Measurements from ENCODE around the gene SEC16B.
A peak's percentile ranks its signal among the peaks of the same experiment; 100 is the strongest.

Gene SEC16B

GRCh38 chr1:177937931-177938330 is 31.9 kb downstream of the SEC16B start:
- DNase-seq = no peak

- no peak for DNase-seq
Observed at GRCh38 chr1:177937174-177937770, 32.6 kb downstream of the SEC16B start.

DNA sequence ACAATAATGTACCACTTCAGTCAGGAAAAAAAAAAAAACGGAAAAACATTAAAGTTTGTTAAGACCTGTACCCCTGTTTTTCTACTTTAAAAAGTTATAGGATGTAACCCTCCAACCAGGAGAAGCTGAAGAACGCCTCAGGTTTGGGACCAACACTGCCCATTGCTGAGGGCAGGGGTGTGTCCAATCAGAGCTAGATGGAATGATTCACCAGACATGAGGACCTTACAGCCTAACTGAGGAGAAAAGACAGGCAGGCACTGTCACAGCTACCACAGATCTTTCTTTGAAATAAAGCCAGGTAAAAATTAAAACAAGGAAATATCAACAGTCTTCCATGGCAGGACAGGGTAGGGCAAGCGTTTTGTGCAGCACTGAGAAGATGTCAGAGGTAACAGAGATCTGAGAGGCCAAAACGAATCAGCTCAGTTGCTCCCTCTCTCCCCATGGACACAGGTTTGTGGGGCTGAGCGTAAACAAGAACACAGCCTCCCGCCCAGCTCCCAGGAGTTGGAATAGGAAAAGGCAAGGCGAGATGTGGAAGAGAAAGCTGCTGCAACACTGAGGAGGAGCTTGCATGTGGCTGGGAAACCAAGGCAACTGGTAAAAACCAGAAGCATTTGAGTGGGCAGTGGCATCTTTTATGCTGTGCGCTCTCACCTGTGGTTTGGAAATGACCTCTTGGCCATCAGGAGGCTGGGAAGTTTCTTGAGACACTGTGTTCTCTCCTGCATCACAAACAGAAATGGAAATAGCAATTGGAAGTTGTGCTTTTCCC is 34.0 kb downstream of the SEC16B start:
- DNase-seq = no peak

DNA sequence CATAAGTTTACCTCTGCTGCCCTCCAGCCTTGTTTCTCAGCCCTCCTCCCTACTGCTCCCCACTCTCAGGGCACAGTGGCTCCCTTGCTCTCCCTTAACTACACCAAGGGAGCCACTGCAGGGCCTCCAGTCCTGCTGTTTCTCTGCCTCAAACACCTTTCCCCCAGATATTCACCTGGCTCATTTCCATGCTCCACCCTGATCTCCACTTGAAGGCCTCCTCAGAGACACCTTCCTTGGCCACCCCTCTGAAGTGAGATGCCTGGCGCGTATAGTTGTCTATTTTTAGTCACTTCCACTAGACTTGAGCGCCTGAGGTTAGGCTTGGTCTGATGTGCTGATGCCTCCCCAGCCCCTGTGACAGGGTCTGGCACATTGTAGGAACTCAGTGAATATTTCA is 34.9 kb downstream of the SEC16B start:
- no peak for DNase-seq

DNA sequence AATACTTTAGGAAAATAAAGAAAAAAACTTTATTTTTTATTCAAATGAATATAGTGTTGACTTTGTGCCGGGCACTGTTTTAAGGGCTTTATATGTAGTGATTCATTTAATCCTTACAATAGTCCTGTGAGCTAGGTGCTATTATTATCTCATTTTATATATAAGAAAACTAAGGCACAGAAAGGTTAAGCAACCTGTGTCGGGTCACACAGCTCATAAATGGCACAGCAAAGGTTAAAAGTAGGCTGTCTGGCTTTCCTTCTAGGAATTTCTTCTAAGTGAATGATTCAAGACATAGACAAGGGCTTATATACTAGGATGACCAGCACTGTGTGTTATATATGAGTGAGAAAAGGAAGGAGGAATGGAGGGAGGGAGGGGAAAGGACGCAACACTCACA is 35.4 kb downstream of the SEC16B start:
- DNase-seq = no peak

GRCh38 chr1:177933881-177934280 is 36.0 kb downstream of the SEC16B start:
- peak; percentile 38 for DNase-seq

GRCh38 chr1:177932123-177932522 is 37.7 kb downstream of the SEC16B start:
- DNase-seq = no peak

- DNase-seq = no peak
Observed at GRCh38 chr1:177928952-177929351, 40.9 kb downstream of the SEC16B start.

- no peak for DNase-seq
Observed at GRCh38 chr1:177928194-177928593, 41.7 kb downstream of the SEC16B start.

GRCh38 chr1:177927021-177927596 is 42.7 kb downstream of the SEC16B start:
- no peak for DNase-seq

DNA sequence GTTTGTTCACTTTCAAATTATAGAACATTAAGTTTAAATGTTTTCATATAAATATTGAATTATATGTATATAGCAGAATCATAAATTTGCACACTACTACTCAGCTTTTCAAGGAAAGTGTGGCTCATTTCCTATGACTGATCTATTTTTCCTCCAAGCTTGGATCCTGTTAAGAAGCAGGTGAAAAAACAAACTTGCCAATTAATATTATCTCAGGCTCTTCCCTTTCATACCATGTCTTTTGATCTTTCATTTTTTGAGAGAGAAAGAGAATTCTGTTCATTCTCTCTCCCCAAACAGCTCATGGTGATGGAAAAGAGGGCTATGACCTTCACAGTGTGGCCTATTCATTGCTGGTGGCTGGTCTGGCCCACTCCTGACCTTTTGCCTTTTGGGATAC is 43.7 kb downstream of the SEC16B start:
- no peak for DNase-seq

GRCh38 chr1:177925006-177925405 is 44.9 kb downstream of the SEC16B start:
- no peak for DNase-seq

GRCh38 chr1:177923441-177923840 is 46.4 kb downstream of the SEC16B start:
- DNase-seq = no peak

GRCh38 chr1:177922209-177922608 is 47.6 kb downstream of the SEC16B start:
- DNase-seq = no peak

DNA sequence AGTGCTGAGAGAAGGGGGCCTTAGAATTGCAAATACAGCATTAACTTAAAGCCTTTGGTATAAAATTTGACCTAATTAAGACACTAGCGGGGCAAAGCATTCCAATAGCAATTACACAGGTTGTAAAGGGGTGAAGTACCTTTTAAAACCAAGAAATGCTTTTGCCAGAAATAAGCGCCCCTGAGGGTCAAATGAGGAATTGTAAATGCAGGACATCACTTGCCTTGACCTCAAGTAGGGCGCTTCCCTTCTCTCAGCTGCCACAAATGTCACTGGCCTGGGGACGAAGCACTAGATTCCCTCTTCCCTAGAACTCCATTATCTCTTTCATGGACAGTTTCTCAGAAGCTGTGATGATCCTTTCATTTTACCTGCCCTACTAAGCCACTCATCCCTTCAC is 48.3 kb downstream of the SEC16B start:
- no peak for DNase-seq

- DNase-seq = no peak
Observed at GRCh38 chr1:177920091-177920490, 49.8 kb downstream of the SEC16B start.

GRCh38 chr1:177915641-177916040 is 54.2 kb downstream of the SEC16B start:
- no peak for DNase-seq

- DNase-seq = no peak
Observed at GRCh38 chr1:177914603-177915002, 55.3 kb downstream of the SEC16B start.

DNA sequence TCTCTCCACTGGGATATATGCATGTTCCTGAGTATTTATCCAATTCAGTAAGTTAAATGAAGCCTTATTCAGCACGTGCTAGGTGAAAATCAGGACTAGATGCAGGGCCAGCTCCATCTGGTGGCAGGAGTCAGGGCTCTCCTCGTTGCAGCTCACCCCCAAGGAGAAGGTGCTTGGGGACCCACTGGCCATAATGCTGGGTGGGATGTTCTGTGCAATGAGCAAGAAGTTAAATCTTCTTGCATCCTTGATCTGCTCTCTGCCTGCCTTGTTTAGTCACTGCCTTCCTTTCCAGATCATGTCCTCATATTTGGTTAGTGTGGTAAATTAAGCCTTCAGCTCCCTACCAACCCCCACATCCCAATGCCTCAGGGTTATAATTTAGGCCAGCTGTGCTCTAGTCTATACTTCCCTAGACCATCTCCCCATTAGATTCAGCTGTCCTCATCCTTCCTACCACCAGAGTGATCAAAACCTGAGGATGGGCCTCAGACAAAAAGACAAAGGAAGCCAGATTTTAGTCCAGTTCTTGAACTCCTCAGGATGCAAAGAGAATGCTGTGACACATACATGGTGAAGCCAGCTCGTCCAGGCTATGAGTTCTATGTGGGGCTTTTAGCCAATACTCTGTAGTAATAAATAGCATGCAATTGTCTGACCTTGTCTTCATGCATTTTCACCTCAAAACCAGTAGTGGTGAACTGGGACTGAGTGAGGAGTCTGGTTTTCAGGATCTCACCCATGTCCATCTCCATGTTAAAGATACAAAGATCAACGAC is 55.9 kb downstream of the SEC16B start:
- peak; percentile 4 for DNase-seq

- DNase-seq = no peak
Observed at GRCh38 chr1:177912991-177913390, 56.9 kb downstream of the SEC16B start.

- DNase-seq = no peak
Observed at GRCh38 chr1:177909416-177909815, 60.4 kb downstream of the SEC16B start.

DNA sequence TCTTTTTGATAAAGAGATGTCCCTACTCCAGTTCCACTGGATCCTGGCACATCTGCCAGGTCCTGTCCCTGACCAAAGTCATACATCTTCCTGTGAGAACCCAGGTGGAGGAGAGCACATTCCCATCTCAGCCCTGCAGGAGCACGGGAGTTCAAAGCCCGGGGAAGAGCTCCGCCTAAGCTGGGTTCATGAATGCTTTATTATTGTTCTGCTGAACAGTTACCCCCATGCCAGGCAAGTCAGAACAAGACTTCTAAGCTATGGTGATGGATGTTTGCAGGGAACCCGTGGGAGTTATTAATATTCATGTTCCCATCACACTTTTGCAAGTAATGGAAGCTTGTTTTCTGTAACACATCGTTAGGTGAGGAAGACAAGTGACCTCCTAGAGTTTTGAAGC is 62.9 kb downstream of the SEC16B start:
- DNase-seq = no peak

- DNase-seq = no peak
Observed at GRCh38 chr1:177905686-177906085, 64.2 kb downstream of the SEC16B start.

DNA sequence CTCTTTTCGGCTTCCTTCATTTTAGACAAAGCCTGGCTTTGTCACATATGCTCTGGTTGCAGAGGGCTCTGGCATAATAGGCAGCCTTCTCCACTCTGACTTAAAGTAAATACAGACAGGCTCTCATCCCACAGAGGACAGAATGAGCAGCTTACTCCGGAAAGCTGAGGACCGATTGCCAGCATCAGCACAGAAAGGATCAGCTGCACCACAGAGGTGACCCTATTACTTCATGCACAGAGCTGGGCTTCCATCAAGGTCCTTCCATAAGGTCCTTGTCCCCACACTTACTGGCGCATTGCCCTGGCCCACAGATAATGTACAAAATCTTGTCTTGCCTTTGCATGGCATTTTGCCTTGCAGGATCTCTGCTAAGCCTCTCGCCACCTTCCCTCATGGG is 67.6 kb downstream of the SEC16B start:
- DNase-seq = no peak
